GM21367 (cell line): ENCODE measurements around the gene HEXIM1.

Source experiments
- ATAC-seq: cut with Tn5 transposase; IDR thresholded peaks from one replicate; pipeline ENCODE4 v1.9.1; 2021; ENCODE audit not compliant: unreplicated experiment

The HEXIM1 gene

DNA sequence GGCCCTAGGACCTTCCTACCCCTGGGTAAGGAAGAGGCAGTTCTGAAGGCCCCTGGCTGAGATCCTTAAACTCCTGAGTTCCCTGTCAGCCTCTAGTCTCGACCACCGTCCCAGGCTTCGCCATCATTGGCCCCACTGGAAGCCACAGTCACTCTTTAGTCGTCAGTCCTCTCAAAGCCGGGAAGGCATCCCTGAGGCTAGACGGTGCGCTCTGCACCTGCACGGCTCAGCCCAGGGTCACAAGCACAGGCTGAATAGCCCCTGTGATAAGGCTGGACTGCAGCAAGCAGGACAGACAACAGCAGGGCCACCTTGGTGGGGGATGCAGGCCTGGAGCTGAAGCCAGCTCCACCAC is 3.3 kb upstream of the HEXIM1 start:
- no peak for ATAC-seq

DNA sequence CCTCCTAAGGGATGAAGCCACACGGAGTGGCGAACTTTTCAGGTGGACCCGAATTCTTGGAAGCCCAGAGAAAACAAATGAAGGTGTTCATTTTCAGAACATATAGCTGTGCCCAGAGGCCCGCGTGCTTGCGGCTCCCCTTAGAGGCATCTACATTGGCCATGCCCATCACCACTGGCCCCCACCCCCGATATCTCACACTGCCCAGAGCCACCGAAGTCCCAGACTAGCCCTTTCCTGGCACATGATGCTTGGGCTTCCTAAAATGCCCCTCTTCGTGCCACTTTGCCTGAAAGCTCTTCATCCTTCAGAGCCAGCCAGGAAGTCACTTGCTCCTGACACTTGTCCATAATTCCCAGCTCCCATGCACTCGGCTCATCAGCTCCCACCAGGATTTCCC is 2.1 kb upstream of the HEXIM1 start:
- ATAC-seq = no peak

DNA sequence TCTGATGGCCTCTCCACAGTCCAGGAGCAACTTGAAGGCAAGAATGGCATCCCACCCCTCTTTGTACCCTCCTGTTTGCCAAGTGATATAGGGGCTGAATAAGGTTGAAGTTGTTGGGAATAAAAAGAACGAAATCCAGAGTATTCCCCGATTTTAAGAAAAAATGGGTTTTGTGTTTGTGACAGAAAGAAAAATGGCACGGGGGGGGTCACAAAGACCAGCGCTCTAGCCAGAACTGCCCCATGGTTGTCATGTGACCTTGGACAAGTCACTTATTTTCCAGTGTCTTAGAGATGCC is 1.7 kb upstream of the HEXIM1 start:
- ATAC-seq = no peak

DNA sequence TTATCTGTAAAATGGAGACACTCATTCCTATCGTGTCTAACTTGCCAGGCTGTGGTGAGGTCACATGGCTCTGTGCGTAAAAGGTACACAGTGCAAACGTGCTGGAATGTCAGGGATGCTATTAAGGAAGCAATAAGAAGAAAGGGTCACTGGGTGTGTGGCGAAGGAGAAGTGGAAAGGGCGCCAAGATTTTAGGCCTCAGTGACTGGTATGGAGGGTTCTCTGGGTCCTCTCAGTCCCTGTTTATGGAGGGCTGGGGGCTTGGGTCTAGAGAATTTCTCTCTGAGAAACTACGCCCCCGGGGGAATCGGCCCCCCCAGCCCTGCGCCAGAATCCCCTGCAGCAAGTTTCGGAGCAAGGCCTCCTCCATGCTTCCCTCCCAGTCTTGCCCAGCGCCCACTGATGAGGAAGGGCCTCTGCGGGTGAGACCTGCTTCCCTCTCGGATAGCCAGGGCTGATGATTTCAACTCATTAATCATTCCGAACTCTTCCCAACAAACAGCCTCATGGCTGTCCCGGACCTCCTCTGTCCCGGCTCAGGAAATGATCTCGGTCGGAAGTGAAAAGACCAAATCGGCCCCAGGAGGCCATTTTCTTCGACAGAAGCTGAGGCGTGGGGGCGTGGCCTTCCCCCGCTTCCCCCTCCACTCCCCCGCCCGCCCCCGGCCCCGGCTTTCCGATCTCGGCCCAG is 1.2 kb upstream of the HEXIM1 start:
- no peak for ATAC-seq

DNA sequence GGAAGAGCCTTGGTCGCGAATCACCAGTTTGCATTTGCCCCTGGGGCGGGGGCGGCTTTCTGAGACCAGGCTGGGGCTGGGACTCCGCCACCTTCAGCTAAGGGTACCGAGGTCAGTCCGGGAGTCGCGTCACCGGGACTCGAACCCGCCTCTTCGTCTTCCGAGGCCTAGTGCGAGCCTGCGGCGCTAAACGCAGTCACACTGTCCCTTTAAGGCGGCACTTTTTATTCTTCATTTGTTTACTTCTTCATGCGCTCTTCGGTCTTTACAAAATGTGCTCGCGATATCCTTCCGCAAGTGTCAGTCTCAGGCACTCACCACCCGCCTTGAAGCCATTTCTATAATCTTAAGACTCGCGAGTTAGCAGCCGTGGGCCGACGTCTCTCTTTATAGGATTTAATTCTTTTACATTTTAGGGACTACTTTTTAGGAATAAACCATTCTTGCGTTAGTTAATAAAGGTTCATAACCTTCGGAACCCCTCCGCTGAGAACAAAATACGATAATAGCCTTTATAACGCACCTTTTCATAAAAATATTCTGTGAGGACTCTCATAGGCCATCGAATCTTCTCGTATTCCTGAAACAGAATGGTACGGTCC is 593 bp upstream of the HEXIM1 start:
- no peak for ATAC-seq

DNA sequence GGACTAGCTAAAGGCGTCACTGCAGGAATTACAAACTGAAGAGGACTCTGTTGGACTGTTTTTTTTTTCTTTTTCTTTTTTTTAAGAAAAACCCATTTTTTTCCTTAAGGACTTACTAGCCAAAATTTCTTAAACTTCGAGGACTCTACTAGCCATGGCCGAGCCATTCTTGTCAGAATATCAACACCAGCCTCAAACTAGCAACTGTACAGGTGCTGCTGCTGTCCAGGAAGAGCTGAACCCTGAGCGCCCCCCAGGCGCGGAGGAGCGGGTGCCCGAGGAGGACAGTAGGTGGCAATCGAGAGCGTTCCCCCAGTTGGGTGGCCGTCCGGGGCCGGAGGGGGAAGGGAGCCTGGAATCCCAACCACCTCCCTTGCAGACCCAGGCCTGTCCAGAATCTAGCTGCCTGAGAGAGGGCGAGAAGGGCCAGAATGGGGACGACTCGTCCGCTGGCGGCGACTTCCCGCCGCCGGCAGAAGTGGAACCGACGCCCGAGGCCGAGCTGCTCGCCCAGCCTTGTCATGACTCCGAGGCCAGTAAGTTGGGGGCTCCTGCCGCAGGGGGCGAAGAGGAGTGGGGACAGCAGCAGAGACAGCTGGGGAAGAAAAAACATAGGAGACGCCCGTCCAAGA is 878 bp downstream of the HEXIM1 start:
- no peak for ATAC-seq

DNA sequence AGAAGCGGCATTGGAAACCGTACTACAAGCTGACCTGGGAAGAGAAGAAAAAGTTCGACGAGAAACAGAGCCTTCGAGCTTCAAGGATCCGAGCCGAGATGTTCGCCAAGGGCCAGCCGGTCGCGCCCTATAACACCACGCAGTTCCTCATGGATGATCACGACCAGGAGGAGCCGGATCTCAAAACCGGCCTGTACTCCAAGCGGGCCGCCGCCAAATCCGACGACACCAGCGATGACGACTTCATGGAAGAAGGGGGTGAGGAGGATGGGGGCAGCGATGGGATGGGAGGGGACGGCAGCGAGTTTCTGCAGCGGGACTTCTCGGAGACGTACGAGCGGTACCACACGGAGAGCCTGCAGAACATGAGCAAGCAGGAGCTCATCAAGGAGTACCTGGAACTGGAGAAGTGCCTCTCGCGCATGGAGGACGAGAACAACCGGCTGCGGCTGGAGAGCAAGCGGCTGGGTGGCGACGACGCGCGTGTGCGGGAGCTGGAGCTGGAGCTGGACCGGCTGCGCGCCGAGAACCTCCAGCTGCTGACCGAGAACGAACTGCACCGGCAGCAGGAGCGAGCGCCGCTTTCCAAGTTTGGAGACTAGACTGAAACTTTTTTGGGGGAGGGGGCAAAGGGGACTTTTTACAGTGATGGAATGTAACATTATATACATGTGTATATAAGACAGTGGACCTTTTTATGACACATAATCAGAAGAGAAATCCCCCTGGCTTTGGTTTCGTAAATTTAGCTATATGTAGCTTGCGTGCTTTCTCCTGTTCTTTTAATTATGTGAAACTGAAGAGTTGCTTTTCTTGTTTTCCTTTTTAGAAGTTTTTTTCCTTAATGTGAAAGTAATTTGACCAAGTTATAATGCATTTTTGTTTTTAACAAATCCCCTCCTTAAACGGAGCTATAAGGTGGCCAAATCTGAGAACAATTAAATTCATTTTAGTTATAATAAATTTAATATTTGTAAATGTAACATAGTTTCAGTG is 1.7 kb downstream of the HEXIM1 start:
- ATAC-seq = no peak

DNA sequence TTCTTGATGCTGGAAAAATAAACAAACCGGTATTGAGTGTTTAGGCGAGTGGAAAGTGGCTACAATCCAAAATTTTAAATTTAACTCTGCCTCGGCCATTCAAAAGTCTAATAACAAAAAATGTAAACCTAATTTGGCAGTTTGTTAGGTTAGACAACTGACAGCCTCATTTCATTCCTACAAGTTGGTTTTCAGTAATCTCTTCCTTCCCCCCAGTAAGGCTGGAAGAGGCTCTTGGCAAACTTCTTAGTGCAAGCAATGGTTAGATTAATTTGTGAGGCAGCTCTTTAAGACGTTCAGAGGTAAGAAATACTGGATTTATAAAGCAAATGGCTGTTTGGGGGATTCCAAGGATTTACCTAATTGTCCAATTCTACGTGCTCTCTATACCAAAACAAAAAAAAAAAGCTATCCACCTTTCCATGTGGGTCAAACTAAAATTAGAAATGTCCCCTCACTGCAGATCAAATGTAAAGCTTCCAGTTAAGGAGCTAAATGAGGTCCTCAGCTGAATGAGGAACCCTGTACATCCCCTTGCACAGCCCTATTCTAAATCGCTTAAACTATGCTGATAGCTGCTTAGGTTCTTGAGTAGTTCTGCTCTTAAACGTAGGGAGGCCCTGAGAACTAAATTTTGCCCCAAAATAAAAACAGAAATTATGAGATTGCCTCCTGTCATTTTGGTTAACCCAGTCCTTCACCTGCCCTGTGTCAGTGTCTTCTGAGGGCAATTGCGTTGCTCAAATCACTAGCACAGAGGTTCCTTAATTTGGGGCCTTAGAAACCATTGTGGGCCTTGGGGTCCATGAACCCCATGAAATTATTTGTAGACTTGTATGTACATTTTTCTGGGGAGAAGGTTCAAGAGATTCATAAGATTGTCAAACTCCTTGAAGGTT is 2.9 kb downstream of the HEXIM1 start:
- ATAC-seq = no peak

DNA sequence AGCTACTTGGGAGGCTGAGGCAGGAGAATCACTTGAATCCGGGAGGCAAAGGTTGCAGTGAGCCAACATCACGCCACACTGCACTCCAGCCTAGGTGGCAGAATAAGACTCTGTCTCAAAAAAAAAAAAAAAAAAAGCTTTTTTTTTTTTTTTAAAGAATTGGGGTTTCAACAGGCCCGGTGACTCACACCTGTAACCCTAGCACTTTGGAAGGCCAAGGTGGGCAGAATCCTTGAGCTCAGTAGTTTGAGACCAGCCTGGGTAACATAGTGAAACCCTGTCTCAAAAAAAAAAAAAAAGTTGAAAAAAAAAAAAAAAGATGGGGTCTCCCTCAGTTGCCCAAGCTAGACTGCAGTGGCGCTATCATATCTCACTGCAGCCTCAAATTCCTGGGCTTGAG is 6.8 kb downstream of the HEXIM1 start:
- no peak for ATAC-seq

DNA sequence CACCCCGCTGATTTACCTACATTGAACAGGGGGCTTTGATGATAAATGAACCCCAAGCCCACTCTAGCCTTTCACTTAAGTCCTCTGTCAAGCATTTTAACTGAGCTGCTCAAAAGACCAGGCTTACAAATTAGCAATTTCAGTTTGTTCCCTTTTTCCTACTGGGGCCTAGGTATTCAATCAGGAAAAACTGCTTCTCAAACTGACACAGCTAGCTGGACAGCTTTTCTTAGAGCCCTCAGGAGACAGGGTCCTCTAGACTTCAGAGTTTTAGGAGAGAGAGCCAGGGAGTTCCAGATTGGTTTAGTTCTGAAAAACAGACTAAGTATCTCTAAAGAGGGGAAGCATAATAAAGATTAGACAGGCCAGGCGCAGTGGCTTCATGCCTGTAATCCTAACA is 7.2 kb downstream of the HEXIM1 start:
- no peak for ATAC-seq

DNA sequence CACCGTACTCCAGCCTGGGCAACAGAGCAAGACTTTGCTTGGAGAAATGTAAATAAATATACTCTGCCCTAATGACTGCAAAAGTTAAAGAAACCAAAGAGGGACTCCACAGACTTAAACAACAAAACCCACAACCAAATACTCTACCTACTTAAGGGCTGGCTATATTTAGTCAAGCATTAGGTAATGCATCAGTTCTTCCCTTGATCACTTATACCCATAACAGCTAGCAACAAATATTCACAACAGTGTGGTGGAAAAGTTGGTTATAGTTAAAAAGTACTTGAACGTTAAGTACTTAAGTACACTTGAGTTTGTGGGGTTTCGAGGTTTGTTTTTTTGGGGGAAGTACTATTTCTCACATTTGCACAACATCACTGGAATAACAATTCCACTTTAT is 8.0 kb downstream of the HEXIM1 start:
- no peak for ATAC-seq

DNA sequence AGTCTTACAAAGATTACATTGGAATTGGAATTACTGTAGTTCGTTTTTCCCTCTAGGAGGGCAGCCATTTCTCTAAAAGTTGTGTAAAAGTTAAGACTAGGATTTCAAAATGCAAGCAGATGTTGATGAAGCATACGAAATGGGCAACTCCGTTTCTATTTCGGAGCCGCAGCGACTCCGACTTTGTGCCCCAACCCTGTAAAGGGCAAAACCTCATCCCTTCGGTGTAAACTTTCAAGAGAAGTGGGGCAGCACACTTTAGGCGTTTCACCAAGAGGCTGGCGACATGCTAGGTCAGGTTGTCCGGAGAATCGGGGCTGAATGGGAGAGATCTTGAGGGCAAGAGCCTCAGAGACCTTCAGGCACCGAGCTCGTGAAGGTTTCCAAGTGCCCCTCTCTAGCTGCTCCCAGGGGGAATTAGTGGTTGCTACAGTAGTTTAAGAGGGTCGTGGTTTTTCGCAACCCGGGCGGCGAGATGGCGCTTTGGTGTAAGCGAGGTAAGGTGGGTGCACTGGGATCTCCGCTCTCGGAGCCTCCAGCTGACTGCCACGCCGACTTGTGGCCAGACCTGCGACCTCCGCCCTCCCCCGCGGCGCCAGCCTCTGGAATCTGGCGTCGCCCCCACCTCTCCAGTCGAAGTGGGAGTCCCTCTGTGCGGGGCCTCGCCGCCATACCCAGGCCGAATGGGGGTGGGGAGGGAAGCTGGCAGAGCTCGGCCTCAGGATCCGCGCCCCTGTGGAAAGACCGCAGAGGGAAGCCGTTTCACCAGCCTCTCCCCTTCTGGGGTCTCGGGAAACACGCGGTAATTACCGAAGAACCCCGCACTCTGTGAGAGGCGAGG is 12.4 kb downstream of the HEXIM1 start:
- ATAC-seq = peak; percentile 15

DNA sequence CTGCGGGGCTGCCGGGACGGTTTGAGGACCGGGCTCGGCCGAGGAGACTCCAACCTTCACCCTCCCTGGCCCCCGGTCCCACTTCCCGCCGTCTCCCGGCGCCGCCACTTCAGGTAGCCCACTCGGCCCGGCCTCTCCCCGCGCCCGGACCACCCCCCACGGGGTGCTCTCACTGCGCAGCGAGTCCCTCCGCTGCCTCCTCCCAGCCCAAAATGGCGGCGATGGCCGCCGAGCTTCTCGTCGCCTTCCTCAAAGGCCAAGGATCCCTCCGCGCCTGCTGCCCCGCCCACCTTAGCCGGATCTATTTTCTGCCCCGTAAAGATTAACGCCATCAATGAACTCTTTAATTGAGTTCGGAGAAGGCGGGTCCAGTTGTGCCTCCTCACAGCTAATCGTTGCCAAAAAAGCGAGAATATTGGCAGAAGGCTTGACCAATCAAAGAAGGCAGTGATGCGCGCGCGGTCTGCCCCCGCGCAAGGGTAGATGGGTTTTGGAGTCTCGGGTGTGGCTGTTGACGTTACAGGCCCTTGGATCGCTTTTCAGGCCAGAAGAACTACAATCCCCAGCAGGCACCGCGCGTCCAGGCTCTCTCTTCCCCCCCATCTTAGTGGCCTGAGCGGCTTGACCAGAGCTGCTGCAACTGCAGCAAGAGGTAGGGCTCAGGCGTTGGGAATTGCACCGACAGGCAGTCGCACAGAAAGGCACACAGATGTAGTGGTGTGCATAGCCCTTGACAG is 13.2 kb downstream of the HEXIM1 start, which contains the start of gene HEXIM2:
Gene HEXIM2, plus strand, starts transcription at position 588 of the 737 bp plus-strand sequence. CDS start 919 bp downstream, outside the sequence.
- peak; percentile 81 for ATAC-seq

DNA sequence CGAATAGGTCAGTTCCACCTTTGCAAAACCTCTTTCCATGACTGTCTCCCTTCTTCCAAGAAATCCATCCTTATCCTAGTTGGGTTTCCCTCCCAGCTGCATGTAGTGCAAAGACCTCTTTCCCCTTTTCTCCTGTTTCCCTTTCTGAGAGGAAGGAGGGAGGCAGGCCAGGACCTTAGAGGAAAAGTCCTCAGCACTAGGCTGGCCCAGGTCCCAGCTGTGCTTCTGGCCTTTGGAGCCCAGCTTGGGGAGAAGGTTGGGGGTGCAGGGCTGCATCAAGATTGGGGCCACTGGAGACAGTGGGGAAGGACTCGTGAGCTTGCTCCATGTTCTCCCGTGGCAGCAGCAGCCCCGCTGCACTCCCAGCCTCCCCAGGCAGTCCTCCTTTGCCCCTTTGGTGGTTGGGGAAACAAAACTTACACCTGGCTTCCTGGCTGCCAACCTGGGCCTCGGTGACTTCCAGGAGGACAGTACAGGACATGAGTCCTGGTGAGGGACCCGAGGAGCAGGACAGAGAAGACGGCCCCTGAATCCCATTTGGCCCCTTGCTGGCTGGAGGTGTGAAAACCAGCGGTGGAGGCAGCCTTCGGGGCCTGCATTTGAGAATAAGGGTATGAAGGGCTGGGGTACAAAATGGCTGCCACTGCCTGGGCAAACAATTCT is 13.9 kb downstream of the HEXIM1 start:
- no peak for ATAC-seq

DNA sequence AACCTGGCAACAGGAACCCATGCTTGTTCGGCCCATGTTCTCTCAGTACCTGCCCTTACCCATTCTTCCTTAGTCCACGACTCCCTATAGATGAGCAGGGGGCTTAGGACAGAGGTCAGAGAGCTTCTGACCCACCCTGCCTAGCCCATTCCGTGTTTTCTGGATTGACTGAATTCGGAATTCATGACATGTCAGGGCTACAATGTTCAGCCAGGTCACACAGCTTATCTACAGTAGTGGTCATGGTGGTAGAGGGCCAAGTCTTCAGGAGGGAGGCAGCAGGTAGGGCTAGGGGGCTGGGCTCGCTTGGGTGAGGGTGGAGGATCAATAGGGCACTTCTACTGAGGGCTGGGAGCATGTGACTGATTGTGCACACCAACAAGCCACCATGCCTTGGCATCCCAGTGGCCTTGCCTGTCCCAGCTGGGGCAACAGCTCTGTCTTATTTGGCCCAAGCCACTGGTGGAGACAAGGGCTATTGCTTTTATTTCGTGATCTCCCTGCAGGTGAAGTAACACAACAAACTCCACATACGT is 16.5 kb downstream of the HEXIM1 start:
- no peak for ATAC-seq

DNA sequence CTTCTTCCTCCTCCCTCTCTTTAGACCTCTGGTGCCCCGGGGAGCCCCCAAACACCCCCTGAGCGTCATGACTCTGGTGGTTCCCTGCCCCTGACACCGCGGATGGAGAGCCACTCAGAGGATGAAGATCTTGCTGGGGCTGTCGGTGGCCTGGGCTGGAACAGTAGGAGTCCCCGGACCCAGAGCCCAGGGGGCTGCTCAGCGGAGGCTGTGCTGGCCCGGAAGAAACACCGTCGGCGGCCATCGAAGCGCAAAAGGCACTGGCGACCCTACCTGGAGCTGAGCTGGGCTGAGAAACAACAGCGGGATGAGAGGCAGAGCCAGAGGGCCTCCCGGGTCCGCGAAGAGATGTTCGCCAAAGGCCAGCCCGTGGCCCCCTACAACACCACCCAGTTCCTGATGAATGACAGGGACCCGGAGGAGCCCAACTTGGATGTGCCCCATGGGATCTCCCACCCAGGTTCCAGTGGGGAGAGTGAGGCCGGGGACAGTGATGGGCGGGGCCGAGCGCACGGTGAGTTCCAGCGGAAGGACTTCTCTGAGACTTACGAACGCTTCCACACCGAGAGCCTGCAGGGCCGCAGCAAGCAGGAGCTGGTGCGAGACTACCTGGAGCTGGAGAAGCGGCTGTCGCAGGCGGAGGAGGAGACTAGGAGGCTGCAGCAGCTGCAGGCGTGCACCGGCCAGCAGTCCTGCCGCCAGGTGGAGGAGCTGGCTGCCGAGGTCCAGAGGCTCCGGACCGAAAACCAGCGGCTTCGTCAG is 20.9 kb downstream of the HEXIM1 start:
- no peak for ATAC-seq

DNA sequence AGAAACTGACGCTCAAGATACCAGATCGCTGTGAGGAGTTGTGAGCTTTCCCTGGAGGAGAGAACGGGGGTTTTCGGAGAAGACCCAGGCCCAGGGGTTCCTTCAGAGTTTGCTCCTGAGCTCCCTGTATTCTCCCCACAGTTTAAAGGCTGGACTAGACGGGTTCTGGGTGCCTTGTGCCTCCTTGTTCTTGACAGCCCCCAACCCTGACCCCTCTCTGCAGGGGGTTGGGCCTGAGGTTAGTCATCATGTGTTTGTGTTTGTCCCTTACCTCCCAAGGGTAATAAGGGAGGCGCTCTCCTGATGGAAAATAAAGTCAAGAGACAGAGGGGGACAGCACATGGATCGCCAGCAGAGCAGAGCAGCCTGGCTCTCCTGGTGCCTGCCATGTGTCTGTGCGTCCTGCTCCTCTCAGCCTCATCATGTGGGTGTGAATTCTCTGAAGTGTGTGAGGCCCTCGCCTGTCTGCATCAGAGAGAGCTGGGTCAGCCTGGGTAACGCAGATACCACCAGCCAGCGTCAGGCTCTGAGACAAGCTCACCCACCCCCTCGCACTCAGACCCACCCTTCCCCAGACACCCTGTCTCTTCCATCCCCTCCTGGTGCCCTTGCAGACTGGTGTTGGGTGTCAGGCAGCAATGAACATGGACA is 22.1 kb downstream of the HEXIM1 start:
- no peak for ATAC-seq
